Activated CD8-positive, alpha-beta T cell treated with anti-CD3 and anti-CD28 coated beads, Interleukin-2, amount 10 ng/mL, durations not matched to agents 7 days and 5 days (primary cell): ENCODE measurements around the gene HSPE1. TPM values are rescaled to one million over a fixed set of nuclear protein-coding genes. Genes with fewer than 3 reads are reported as not detected.

Experiments used
- ATAC-seq: fragments of 150-1000 bp; cut with Tn5 transposase; one replicate; pipeline ENCODE4 v1.10.0; 2021; ENCODE audit warnings: moderate library complexity
- CTCF ChIA-PET: fragments of 350-600 bp; sonication (Branson Sonifier 250); formaldehyde crosslinking; loops from one replicate; lab custom pipeline; 2021; ENCODE audit warnings: antibody characterized with exemption; lab: Charles Lee
- POLR2A ChIA-PET: fragments of 350-600 bp; sonication (Branson Sonifier 250); formaldehyde crosslinking; loops from one replicate; lab custom pipeline; 2021; ENCODE audit warnings: antibody characterized with exemption; lab: Charles Lee
- DNase-seq: peaks from one replicate; pipeline ENCODE4 v3.0.0-alpha.2; 2020
- H3K27ac Mint-ChIP-seq: one replicate; pipeline ENCODE4 v1.8.0; 2021; ENCODE audit warnings: mild to moderate bottlenecking, mixed read lengths
- H3K27me3 Mint-ChIP-seq: one replicate; pipeline ENCODE4 v1.8.0; 2021; ENCODE audit warnings: low read depth, mixed read lengths
- H3K36me3 Mint-ChIP-seq: one replicate; pipeline ENCODE4 v1.8.0; 2021; ENCODE audit warnings: low read depth, mixed read lengths
- H3K4me1 Mint-ChIP-seq: one replicate; pipeline ENCODE4 v1.8.0; 2021; ENCODE audit warnings: low read depth, mixed read lengths
- H3K4me3 Mint-ChIP-seq: one replicate; pipeline ENCODE4 v1.8.0; 2021; ENCODE audit warnings: mild to moderate bottlenecking, mixed read lengths
- H3K9me3 Mint-ChIP-seq: one replicate; pipeline ENCODE4 v1.8.0; 2022; ENCODE audit warnings: mixed read lengths; ENCODE audit not compliant: insufficient read depth
- total RNA-seq, 2 experiments: library from RNA; stranded (reverse); gene quantifications; one replicate each; pipeline ENCODE4 v1.2.3, GENCODE V29; 2021

HSPE1 gene
- total RNA-seq, 2 experiments from 2014 or later: 153 to 162 TPM

- ATAC-seq (no peak), DNase-seq (no peak)
- H3K4me1 Mint-ChIP-seq: peaks cover 59% of the 10 kb centered on the region
- no peaks in the 10 kb centered on the region for H3K9me3 Mint-ChIP-seq
- H3K4me3 Mint-ChIP-seq: peak overlapping the region; percentile 98
- H3K36me3 Mint-ChIP-seq: peaks cover 79% of the 10 kb centered on the region
- CTCF ChIA-PET: interaction anchor here (1.1 to 1.6 kb wide), 4 partner anchors 10 to 30 kb away, joined by 3 to 6 read pairs (median 3); no protein-coding TSS in a partner anchor
- H3K27me3 Mint-ChIP-seq: no peaks in the 10 kb centered on the region
- peak overlapping the region; percentile 98 for H3K27ac Mint-ChIP-seq
- POLR2A ChIA-PET: interaction anchor here (0.6 to 9.8 kb wide), 5 partner anchors 16 to 371 kb away, joined by 3 to 134 read pairs (median 34); partner anchors contain the start of genes COQ10B, MOB4 and SF3B1
Observed at GRCh38 chr2:197498235-197498936, 1.8 kb upstream of the HSPE1 start.

DNA sequence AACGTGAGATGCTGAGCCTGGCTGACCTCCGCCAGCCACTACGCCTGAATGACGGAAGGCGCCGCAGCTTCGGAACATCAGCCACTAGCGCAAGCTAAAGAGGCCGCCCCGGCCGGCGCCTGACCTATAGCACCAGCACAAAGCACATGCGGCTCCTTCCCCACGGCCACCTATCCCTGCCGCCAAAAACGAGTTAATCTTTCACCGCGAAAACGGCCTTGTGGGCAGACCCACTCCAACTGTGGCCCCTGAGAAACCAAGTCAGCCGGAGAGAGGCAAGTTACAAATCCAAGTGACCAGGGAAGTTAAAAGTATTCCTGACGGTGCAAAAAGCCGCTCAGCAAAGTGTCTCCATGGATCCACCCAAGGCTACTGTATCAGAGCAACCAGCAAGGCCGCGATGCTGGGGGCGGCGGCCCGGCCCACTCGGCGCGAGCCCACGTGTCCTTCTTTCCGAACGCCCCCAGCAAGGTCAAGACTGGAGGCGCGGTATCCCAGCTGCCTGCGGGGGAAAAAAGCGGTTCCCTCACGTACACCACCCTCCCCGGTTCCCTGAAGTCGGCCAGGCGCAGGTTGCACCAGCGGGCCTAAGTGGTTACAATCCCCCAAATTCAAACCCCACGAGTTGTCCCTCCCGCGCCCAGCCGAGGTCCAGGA is 1.1 kb upstream of the HSPE1 start:
- no peaks in the 10 kb centered on the region for H3K9me3 Mint-ChIP-seq
- ATAC-seq (peak; percentile 6), DNase-seq (peak; percentile 73)
- H3K27ac Mint-ChIP-seq: peak overlapping the region; percentile 98
- H3K36me3 Mint-ChIP-seq: peaks cover 79% of the 10 kb centered on the region
- peaks cover 57% of the 10 kb centered on the region for H3K4me1 Mint-ChIP-seq
- H3K4me3 Mint-ChIP-seq: peak overlapping the region; percentile 98
- ChIA-PET POLR2A (interaction anchor here (0.6 to 9.8 kb wide), 17 partner anchors 8 to 372 kb away, joined by 3 to 134 read pairs (median 7); partner anchors contain the start of genes COQ10B, MARS2, MOB4 and SF3B1), CTCF (interaction anchor here (1.0 to 2.0 kb wide), 7 partner anchors 10 to 386 kb away, joined by 3 to 7 read pairs (median 3); no protein-coding TSS in a partner anchor)
- H3K27me3 Mint-ChIP-seq: no peaks in the 10 kb centered on the region

GRCh38 chr2:197500503-197501131 is 438 bp downstream of the HSPE1 start:
- no peaks in the 10 kb centered on the region for H3K9me3 Mint-ChIP-seq
- peak overlapping the region; percentile 98 for H3K4me3 Mint-ChIP-seq
- H3K4me1 Mint-ChIP-seq: peaks cover 46% of the 10 kb centered on the region
- no peaks in the 10 kb centered on the region for H3K27me3 Mint-ChIP-seq
- ATAC-seq (no peak), DNase-seq (no peak)
- H3K27ac Mint-ChIP-seq: peak overlapping the region; percentile 98
- POLR2A ChIA-PET: interaction anchor here (0.6 to 9.8 kb wide), 13 partner anchors 8 to 860 kb away, joined by 3 to 134 read pairs (median 8); partner anchors contain the start of genes COQ10B, MARS2, MOB4 and SF3B1
- H3K36me3 Mint-ChIP-seq: peaks cover 76% of the 10 kb centered on the region
- CTCF ChIA-PET: interaction anchor here (2.0 to 3.1 kb wide), 3 partner anchors 8 to 387 kb away, joined by 5 to 15 read pairs (median 7); partner anchors contain the start of gene MOB4

DNA sequence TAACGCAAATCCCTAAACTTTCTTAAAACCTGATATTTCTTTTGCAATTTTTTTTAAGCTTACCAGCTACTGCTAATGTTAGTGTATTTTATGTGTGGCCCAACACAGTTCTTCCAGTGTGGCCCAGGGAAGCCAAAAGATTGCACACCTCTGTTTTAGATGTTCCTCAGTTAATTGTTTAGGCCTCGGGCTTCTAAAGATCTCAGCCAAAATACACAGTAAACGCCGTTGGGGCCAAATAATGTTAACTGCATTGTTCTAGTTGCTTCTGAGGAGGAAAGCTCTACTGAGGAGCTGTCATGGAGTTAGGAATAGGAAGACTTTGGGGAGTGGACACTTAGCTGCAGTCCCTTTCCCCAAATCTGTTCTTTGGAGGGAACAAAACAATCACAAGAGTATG is 2.0 kb downstream of the HSPE1 start:
- CTCF ChIA-PET: interaction anchor here (1.2 to 3.1 kb wide), 3 partner anchors 11 to 98 kb away, joined by 3 to 15 read pairs (median 4); partner anchors contain the start of gene MOB4
- Mint-ChIP-seq H3K36me3 (peaks cover 65% of the 10 kb centered on the region), H3K27ac (peak overlapping the region; percentile 54), H3K4me1 (peaks cover 30% of the 10 kb centered on the region), H3K9me3 (no peaks in the 10 kb centered on the region), H3K27me3 (no peaks in the 10 kb centered on the region), H3K4me3 (peak overlapping the region; percentile 98)
- POLR2A ChIA-PET: interaction anchor here (0.6 to 9.8 kb wide), 2 partner anchors 13 to 67 kb away, joined by 4 to 134 read pairs; partner anchors contain the start of genes MOB4 and SF3B1
- no peak for ATAC-seq
- DNase-seq: no peak

DNA sequence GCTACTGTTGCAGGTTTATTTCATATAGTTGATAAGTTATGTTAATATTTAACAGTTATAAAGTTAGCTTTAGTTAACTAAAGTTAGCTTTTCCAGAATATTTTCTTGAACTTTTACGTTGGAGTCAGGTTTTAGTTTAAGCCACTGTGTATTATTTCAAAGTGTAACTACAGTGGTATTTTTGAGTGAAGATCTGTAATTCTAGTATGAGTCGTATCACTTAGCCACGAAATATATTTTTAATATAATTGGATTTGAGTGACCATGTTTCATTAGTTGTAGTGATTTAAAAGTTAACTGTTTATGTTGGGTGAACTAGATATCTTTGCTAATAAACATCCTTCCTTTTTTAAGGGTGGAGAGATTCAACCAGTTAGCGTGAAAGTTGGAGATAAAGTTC is 2.5 kb downstream of the HSPE1 start:
- H3K4me3 Mint-ChIP-seq: peak overlapping the region; percentile 98
- H3K36me3 Mint-ChIP-seq: peaks cover 60% of the 10 kb centered on the region
- no peaks in the 10 kb centered on the region for H3K9me3 Mint-ChIP-seq
- CTCF ChIA-PET: interaction anchor here (1.2 to 3.1 kb wide), 3 partner anchors 10 to 97 kb away, joined by 3 to 15 read pairs (median 4); partner anchors contain the start of gene MOB4
- H3K4me1 Mint-ChIP-seq: peaks cover 25% of the 10 kb centered on the region
- H3K27ac Mint-ChIP-seq: no peak overlapping the region
- POLR2A ChIA-PET: interaction anchor here (0.6 to 9.8 kb wide), 2 partner anchors 12 to 68 kb away, joined by 4 to 134 read pairs; partner anchors contain the start of genes MOB4 and SF3B1
- no peaks in the 10 kb centered on the region for H3K27me3 Mint-ChIP-seq
- DNase-seq (no peak), ATAC-seq (no peak)

GRCh38 chr2:197504000-197504399 is 3.8 kb downstream of the HSPE1 start:
- CTCF ChIA-PET: interaction anchor here (0.7 kb wide), 1 partner anchor 10 kb away, joined by 3 read pairs; no protein-coding TSS in a partner anchor
- peaks cover 19% of the 10 kb centered on the region for H3K4me1 Mint-ChIP-seq
- no peaks in the 10 kb centered on the region for H3K9me3 Mint-ChIP-seq
- H3K27me3 Mint-ChIP-seq: no peaks in the 10 kb centered on the region
- no peak for ATAC-seq
- H3K4me3 Mint-ChIP-seq: no peak overlapping the region
- POLR2A ChIA-PET: interaction anchor here (1.1 to 9.8 kb wide), 2 partner anchors 11 to 333 kb away, joined by 3 to 134 read pairs; partner anchors contain the start of gene MOB4
- H3K27ac Mint-ChIP-seq: no peak overlapping the region
- no peak for DNase-seq
- peaks cover 53% of the 10 kb centered on the region for H3K36me3 Mint-ChIP-seq

DNA sequence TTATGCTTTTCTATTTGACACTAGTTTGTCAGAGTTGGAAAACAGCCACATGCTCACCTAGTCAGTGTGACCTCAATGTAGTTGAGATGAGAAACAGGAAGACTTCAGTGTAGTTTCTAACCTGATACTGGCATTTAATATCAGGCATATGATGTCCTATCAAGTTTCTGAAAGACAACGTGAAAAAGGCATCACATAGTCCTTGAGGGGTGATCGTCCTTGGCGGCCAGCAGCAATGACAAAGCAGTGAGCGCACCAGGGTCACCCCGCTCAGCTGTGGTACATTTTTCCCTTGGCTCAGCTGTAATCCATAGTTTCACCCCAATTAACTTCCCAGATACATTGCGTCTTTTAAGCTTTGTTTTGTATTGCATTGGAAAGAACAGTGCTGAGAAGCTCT is 4.3 kb downstream of the HSPE1 start:
- ATAC-seq (no peak), DNase-seq (no peak)
- Mint-ChIP-seq H3K36me3 (peaks cover 53% of the 10 kb centered on the region), H3K4me1 (peaks cover 19% of the 10 kb centered on the region), H3K27me3 (no peaks in the 10 kb centered on the region), H3K27ac (no peak overlapping the region), H3K4me3 (no peak overlapping the region), H3K9me3 (no peaks in the 10 kb centered on the region)
- ChIA-PET CTCF (interaction anchor here (0.7 kb wide), 1 partner anchor 9 kb away, joined by 3 read pairs; no protein-coding TSS in a partner anchor), POLR2A (interaction anchor here (0.8 to 9.8 kb wide), 4 partner anchors 10 to 333 kb away, joined by 3 to 134 read pairs (median 4); partner anchors contain the start of gene MOB4)

GRCh38 chr2:197506658-197507057 is 6.5 kb downstream of the HSPE1 start:
- H3K4me3 Mint-ChIP-seq: no peak overlapping the region
- CTCF ChIA-PET: no interaction called here
- H3K27me3 Mint-ChIP-seq: no peaks in the 10 kb centered on the region
- no peaks in the 10 kb centered on the region for H3K9me3 Mint-ChIP-seq
- POLR2A ChIA-PET: interaction anchor here (0.9 to 9.8 kb wide), 2 partner anchors 8 to 54 kb away, joined by 4 to 134 read pairs; partner anchors contain the start of genes COQ10B and MOB4
- no peak for DNase-seq
- H3K27ac Mint-ChIP-seq: no peak overlapping the region
- H3K36me3 Mint-ChIP-seq: peaks cover 43% of the 10 kb centered on the region
- ATAC-seq: no peak
- peaks cover 16% of the 10 kb centered on the region for H3K4me1 Mint-ChIP-seq

DNA sequence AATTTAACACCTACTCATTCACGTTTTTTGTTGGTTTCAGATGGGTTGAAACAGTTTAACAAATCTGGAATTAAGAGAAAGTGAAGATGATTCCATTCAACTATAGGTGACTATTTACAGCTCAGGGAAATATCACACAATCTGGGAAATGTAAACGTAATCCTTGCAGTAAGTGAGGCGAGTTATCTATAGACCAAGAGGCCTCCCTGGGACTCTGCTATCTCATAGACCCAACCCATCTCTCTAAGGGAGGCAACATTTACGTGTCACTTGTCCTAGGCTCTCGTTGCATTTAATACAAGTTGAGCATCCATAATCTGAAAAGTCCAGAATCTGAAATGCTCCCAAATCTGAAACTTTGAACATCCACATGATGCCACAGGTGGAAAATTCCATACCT is 13.7 kb downstream of the HSPE1 start:
- Mint-ChIP-seq H3K4me3 (no peak overlapping the region), H3K27ac (no peak overlapping the region), H3K4me1 (peaks cover 25% of the 10 kb centered on the region), H3K27me3 (no peaks in the 10 kb centered on the region), H3K36me3 (peaks cover 3% of the 10 kb centered on the region), H3K9me3 (no peaks in the 10 kb centered on the region)
- ATAC-seq: no peak
- ChIA-PET POLR2A (interaction anchor here (5.8 kb wide), 1 partner anchor 11 kb away, joined by 134 read pairs; the partner anchor contains the start of genes HSPD1 and HSPE1), CTCF (interaction anchor here (0.8 kb wide), 1 partner anchor 10 kb away, joined by 3 read pairs; no protein-coding TSS in a partner anchor)
- no peak for DNase-seq

DNA sequence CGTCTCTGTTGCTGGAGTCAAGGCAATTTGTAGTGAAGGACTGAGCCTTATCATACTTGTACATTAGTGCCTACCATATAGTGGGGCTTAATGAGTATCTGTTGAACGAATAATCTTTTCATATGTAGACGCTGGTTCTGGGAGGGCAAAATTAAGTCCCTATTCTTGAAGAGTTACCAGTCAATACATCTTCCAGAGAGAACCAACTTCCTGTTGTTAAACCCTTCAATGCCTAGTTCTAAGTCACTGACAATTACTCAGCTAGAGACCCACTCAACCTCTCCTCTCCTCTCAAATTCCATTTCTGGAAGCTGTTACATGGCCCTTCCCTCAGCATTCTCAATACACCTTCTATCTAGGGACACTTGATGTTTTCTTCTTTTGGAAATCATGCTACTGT is 14.6 kb downstream of the HSPE1 start:
- Mint-ChIP-seq H3K36me3 (peaks cover 9% of the 10 kb centered on the region), H3K27ac (peak overlapping the region; percentile 91), H3K9me3 (peaks cover 3% of the 10 kb centered on the region), H3K4me1 (peaks cover 31% of the 10 kb centered on the region), H3K27me3 (no peaks in the 10 kb centered on the region), H3K4me3 (peak overlapping the region; percentile 91)
- DNase-seq (no peak), ATAC-seq (no peak)
- POLR2A ChIA-PET: interaction anchor here (1.5 to 5.8 kb wide), 3 partner anchors 12 to 190 kb away, joined by 5 to 134 read pairs (median 12); partner anchors contain the start of genes COQ10B, HSPD1, HSPE1 and MARS2
- CTCF ChIA-PET: interaction anchor here (2.4 kb wide), 1 partner anchor 14 kb away, joined by 15 read pairs; the partner anchor contains the start of genes HSPD1 and HSPE1
